Activated CD4-positive, alpha-beta T cell treated with anti-CD3 and anti-CD28 coated beads for 36 hours (primary cell): Measurements from ENCODE around the gene SARNP. TPM values are rescaled to one million over a fixed set of nuclear protein-coding genes. Genes with fewer than 3 reads are reported as not detected.

Source experiments
- ATAC-seq: fragments of 200-7000 bp; cut with Tn5 transposase; one replicate; pipeline ENCODE4 v1.10.0; 2021; ENCODE audit warnings: mild to moderate bottlenecking, moderate library complexity
- CTCF ChIA-PET: fragments of 350-600 bp; sonication (Branson Sonifier 250); formaldehyde crosslinking; loops from one replicate; lab custom pipeline; 2021; ENCODE audit warnings: antibody characterized with exemption; lab: Charles Lee
- POLR2A ChIA-PET: fragments of 350-600 bp; sonication (Branson Sonifier 250); formaldehyde crosslinking; loops from one replicate; lab custom pipeline; 2021; ENCODE audit warnings: antibody characterized with exemption, inconsistent platforms; lab: Charles Lee
- DNase-seq: peaks from one replicate; pipeline ENCODE4 v3.0.0-alpha.2; 2020
- H3K27ac Mint-ChIP-seq: one replicate; pipeline ENCODE4 v1.8.0; 2021; ENCODE audit warnings: mixed read lengths
- H3K27me3 Mint-ChIP-seq: one replicate; pipeline ENCODE4 v1.8.0; 2021; ENCODE audit warnings: mixed read lengths
- H3K36me3 Mint-ChIP-seq: one replicate; pipeline ENCODE4 v1.8.0; 2021; ENCODE audit warnings: low read depth, mixed read lengths
- H3K4me1 Mint-ChIP-seq: one replicate; pipeline ENCODE4 v1.8.0; 2021; ENCODE audit warnings: mixed read lengths
- H3K4me3 Mint-ChIP-seq: one replicate; pipeline ENCODE4 v1.8.0; 2021; ENCODE audit warnings: mild to moderate bottlenecking, moderate library complexity, mixed read lengths
- H3K9me3 Mint-ChIP-seq: one replicate; pipeline ENCODE4 v1.8.0; 2021; ENCODE audit warnings: low read depth, mixed read lengths
- intact Hi-C, 2 experiments: fragments of 100-400 bp; cut with DNase I in 1 of 2; cut with micrococcal nuclease in 1 of 2; formaldehyde crosslinking; loops; one replicate each; pipeline versions ENCODE4 v1.14.2 to v1.15.1; 2022 to 2024; cut with DNase I, micrococcal nuclease
- total RNA-seq, 2 experiments: library from RNA; stranded (reverse); gene quantifications; one replicate each; pipeline ENCODE4 v1.2.3, GENCODE V29; 2021

Gene SARNP
- total RNA-seq, 2 experiments from 2014 or later = 111 to 114 TPM

DNA sequence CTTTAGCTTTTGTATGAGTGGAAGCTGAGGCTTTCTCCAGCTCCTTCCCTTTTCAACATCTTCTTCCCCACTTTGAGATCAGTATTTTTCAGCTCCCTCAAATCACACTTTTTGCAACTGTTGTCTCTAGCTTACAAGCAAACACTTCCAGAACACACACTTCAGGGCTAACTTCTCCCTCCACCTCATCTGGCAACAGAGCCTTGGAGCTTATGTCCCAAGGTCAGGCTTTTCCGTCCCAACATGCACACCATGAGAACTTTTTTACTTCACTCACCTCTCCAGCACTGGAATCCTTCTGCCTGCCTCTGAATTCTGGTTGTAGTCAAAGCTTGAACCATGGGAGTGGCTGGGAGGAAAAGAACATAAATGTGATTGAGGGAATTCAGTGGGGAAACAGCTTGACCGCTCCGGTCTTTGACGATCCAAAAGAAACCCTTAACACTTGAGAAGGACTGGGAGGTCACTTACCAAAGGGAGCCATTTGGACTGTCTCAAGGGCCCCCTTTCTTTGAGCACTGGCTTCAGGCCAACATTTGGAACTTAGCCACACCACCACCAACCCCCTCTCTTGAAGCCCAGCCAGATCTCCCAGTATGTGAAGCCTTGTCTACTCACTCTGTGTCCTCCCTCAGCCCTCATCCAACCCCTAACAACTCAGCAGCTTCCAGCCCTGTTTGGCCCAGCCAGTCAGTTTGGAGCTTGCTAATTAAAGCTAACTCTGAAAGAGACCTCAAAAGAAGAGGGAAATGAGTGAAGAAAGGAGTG, 105.6 kb downstream of the SARNP start:
- H3K36me3 Mint-ChIP-seq = peaks cover 2% of the 10 kb centered on the region
- no peak for ATAC-seq
- ChIA-PET CTCF (interaction anchor here (0.6 to 1.2 kb wide), 5 partner anchors 10 to 56 kb away, joined by 3 to 4 read pairs (median 3); no protein-coding TSS in a partner anchor), POLR2A (interaction anchor here (0.6 kb wide), 1 partner anchor 31 kb away, joined by 8 read pairs; a partner anchor contains a TSS)
- H3K27ac Mint-ChIP-seq = no peak overlapping the region
- peaks cover 26% of the 10 kb centered on the region for H3K4me1 Mint-ChIP-seq
- no peak for DNase-seq
- no peaks in the 10 kb centered on the region for H3K9me3 Mint-ChIP-seq
- intact Hi-C loops = loop anchor here in 1 of 2 experiments (10.0 kb wide), 1 partner anchor 727 kb away; the partner anchor contains the start of gene TESPA1
- H3K27me3 Mint-ChIP-seq = peaks cover 18% of the 10 kb centered on the region
- no peak overlapping the region for H3K4me3 Mint-ChIP-seq

DNA sequence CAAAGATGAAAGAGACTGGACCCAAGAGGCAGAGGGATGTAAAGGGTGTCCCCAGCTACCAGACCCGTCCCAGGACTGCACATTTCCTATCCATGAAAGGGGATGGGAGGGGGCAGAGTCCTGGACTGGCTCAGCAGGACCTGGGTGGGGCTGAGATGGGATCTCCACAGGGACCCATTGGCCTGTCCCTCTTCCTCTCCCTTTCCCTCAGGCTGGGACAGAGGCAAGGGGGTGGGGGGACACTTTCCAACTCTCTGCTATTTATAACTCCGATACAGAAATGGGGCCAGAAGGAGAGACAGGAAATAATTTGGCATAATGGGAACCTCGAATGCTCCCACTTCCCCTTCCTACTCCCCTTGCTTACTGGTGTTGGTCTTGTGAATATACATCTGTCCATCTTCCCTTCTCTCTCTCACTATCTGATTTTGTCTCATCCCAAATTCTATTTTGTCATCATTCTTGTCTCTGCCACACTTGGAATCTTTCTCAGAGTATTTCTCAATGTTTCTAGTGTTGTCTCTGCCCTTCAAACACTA, 108.8 kb downstream of the SARNP start:
- peaks cover 18% of the 10 kb centered on the region for H3K4me1 Mint-ChIP-seq
- H3K4me3 Mint-ChIP-seq = peak overlapping the region; percentile 70
- DNase-seq = no peak
- CTCF ChIA-PET = no interaction called here
- no peak for ATAC-seq
- no peak overlapping the region for H3K27ac Mint-ChIP-seq
- POLR2A ChIA-PET = no interaction called here
- no peaks in the 10 kb centered on the region for H3K9me3 Mint-ChIP-seq
- no peaks in the 10 kb centered on the region for H3K36me3 Mint-ChIP-seq
- intact Hi-C loops = no loop called here
- H3K27me3 Mint-ChIP-seq = peaks cover 20% of the 10 kb centered on the region

DNA sequence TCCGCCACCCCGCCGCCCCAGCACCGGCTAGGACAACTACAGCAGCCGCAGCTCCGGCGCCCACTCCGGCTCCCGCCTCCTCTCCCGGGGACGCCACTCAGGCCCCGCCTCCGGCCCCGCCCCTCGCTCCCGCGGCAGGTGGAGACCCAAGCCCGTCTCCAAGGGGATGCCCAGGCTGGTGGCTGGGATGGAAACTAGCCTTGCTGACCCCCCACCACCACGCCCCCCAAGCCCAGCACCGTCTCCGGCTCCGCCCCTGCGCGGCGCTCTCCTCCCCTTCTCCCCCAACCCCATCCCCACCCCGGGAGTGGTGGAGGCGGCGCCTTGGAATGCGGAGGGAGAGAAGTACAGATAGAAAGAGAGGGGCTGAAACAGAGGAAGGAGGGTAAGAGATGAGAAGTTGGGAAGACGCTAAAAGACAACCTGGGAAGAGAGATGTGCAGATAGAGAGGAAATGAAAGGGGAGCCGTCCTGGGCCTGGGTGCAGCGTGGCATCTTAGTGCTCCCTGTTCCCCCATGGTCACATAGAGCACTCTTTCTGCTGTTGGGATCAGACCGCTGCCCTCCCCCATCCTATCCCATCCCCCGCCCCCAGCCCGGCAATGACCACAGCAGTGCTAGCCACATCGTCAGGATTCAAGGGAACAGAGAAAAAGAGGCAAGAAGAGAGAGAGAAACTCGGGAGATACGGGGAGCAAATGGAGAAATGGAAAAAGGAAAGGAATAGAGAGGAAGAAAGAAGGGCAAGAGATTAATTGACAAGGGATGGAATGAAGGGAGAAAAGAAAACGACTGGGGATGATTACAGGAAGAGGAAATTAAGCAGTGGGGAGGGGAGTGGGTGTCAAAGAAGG, 109.5 kb downstream of the SARNP start, which contains the start of gene ITGA7:
TSS of gene ITGA7 (minus strand) at position 64 of the 854 bp plus-strand sequence. CDS start 222 bp downstream, outside the sequence.
- POLR2A ChIA-PET = interaction anchor here (0.5 kb wide), 1 partner anchor 139 kb away, joined by 4 read pairs; no protein-coding TSS in a partner anchor
- peak within 1 kb of the TSS; percentile 70 for H3K4me3 Mint-ChIP-seq
- peak; percentile 86 for ATAC-seq
- H3K4me1 Mint-ChIP-seq = peaks cover 18% of the 10 kb centered on the region
- intact Hi-C loops = no loop called here
- no peaks in the 10 kb centered on the region for H3K9me3 Mint-ChIP-seq
- peaks cover 20% of the 10 kb centered on the region for H3K27me3 Mint-ChIP-seq
- CTCF ChIA-PET = interaction anchor here (0.8 to 3.0 kb wide), 3 partner anchors 9 to 61 kb away, joined by 4 to 13 read pairs (median 5); no protein-coding TSS in a partner anchor
- H3K27ac Mint-ChIP-seq = no peak within 1 kb of the TSS
- peak; percentile 75 for DNase-seq
- H3K36me3 Mint-ChIP-seq = no peaks in the 10 kb centered on the region

Other genes with a start within 250 kb of the SARNP start
- not detected for gene OR2AP1, start 245.3 kb downstream of the SARNP start, total RNA-seq
- not detected for gene OR10P1, start 180.8 kb downstream of the SARNP start, total RNA-seq
- 1 to 10 TPM; 5.5 to 5.6 TPM for gene ITGA7, start 109.8 kb downstream of the SARNP start, total RNA-seq
- 100 to 1,000 TPM; 107 to 115 TPM for gene BLOC1S1, start 101.7 kb downstream of the SARNP start, total RNA-seq
- 10 to 100 TPM in 1 of 2 experiments, 1 to 10 TPM in 1; 9.6 to 12.2 TPM for gene RDH5, start 97.3 kb downstream of the SARNP start, total RNA-seq
- 100 to 1,000 TPM; 113 to 122 TPM for gene CD63, start 88.7 kb downstream of the SARNP start, total RNA-seq
- gene GDF11, start 74.6 kb downstream of the SARNP start, total RNA-seq = 1 to 10 TPM; 7.5 to 9.5 TPM
- gene ORMDL2, start 317 bp upstream of the SARNP start, total RNA-seq = 10 to 100 TPM; 29.4 to 35.6 TPM
- 10 to 100 TPM; 29.9 to 31.1 TPM for gene DNAJC14, start 11.9 kb upstream of the SARNP start, total RNA-seq
- gene MMP19, start 25.2 kb upstream of the SARNP start, total RNA-seq = not detected
- 10 to 100 TPM; 24.6 to 30.2 TPM for gene PYM1, start 110.2 kb upstream of the SARNP start, total RNA-seq
- gene DGKA, start 113.4 kb upstream of the SARNP start, total RNA-seq = 100 to 1,000 TPM; 341 to 385 TPM
- gene PMEL, start 148.3 kb upstream of the SARNP start, total RNA-seq = 1 to 10 TPM in 1 of 2 experiments, under 1 TPM in 1; 0.86 to 1.2 TPM
- 100 to 1,000 TPM; 104 to 149 TPM for gene CDK2, start 149.1 kb upstream of the SARNP start, total RNA-seq
- 10 to 100 TPM; 33.2 to 35.1 TPM for gene RAB5B, start 156.4 kb upstream of the SARNP start, total RNA-seq
- 1 to 10 TPM; 2.9 to 3.4 TPM for gene SUOX, start 179.6 kb upstream of the SARNP start, total RNA-seq
- 10 to 100 TPM; 14.9 to 16.3 TPM for gene IKZF4, start 203.3 kb upstream of the SARNP start, total RNA-seq
- 10 to 100 TPM; 33.9 to 64.0 TPM for gene RPS26, start 224.2 kb upstream of the SARNP start, total RNA-seq